GM18873 (cell line): Measurements from ENCODE around the gene ERLEC1.
"Not testable (repeated sequence)": the region's sequence is repeated elsewhere in the genome, so short reads cannot be mapped to it uniquely, and the experiment has no call there.

Experiments
- ATAC-seq: cut with Tn5 transposase; IDR thresholded peaks from one replicate; pipeline ENCODE4 v1.9.1; 2021; ENCODE audit warnings: mild to moderate bottlenecking, moderate library complexity, moderate number of reproducible peaks; ENCODE audit not compliant: unreplicated experiment, low FRiP score

ERLEC1 gene, protein sequence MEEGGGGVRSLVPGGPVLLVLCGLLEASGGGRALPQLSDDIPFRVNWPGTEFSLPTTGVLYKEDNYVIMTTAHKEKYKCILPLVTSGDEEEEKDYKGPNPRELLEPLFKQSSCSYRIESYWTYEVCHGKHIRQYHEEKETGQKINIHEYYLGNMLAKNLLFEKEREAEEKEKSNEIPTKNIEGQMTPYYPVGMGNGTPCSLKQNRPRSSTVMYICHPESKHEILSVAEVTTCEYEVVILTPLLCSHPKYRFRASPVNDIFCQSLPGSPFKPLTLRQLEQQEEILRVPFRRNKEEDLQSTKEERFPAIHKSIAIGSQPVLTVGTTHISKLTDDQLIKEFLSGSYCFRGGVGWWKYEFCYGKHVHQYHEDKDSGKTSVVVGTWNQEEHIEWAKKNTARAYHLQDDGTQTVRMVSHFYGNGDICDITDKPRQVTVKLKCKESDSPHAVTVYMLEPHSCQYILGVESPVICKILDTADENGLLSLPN

DNA sequence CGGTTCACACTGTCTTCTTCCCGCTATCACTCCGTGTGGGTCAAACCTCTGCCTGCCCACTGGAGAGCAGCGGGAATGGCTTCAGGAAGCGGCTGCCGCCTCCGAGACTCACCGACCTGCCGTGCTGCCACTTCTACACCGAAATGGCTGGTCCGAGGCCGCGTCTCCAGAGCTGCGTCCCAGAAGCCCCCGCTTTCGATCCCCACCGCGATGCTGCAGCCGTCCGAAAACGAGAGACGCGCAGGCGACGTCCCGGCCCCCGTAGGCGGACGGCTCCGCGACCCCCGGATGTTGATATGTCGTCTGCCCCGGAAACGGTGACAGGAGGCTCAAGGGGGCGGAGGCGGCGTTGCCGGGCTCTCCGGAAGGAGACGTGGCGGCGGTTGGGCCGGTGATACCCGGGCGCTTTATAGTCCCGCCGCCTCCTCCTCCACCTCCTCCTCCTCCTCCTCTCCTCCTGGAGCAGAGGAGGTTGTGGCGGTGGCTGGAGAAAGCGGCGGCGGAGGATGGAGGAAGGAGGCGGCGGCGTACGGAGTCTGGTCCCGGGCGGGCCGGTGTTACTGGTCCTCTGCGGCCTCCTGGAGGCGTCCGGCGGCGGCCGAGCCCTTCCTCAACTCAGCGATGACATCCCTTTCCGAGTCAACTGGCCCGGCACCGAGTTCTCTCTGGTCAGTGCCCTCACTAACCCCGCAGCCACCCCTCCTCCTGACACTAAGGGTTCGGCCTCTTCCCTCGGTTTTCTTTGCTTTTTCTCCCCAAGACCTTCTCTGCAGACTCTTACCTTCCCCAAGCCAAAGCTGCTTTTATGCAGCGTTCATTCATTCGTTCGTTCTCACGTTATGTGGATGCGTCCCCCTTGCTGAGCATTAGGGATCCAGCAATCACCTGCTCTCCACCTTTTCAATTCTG is at the start of gene ERLEC1, which contains the start of gene ASB3:
Gene ERLEC1, plus strand, starts transcription at position 340 of the 909 bp plus-strand sequence. Its CDS starts 167 bp downstream, at position 507.
Gene ASB3, minus strand, starts transcription at position 249 of the 909 bp plus-strand sequence. CDS start 21,381 bp downstream, outside the sequence.
- peak; percentile 96 for ATAC-seq

GRCh38 chr2:53737091-53737490 is 49.8 kb upstream of the ERLEC1 start:
- ATAC-seq, result no peak

GRCh38 chr2:53739032-53739431 is 47.8 kb upstream of the ERLEC1 start:
- ATAC-seq, result no peak

- no peak for ATAC-seq
Observed at GRCh38 chr2:53740170-53740569, 46.7 kb upstream of the ERLEC1 start.

GRCh38 chr2:53744395-53745065 is 42.3 kb upstream of the ERLEC1 start:
- ATAC-seq, result no peak

DNA sequence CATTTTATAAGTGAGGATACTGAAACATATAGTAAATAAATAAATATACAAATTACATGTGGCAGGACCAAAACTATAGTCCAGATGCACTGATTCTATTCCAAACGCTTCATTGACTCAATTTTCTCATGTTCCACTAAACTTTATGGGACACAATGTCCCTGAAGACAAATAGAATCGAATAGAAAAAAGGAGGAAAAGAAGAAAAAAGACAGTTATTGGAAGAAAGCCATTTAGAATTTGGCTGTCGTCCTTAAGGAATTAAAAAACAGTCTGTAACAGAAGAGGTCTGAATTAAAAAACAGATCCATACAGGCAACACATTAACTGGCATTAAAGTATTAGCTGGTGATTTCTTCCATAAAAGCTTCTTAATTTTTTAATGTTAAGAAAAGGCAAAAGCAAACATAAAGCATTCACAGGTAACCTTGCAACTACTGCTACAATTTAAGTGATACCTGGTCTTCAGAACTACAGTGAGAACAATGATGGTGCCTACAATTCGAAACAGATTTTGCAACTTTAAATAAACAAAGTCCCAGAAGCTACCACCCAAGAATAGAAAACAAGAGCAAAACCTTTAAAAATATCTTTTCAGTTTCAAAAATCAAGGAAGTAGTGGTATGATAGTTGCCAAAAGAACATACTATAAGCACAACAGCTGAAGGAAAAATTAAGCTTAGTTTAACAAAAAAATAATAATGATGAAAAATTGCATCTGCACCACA is 36.6 kb upstream of the ERLEC1 start:
- ATAC-seq, result no peak

- ATAC-seq, result peak; percentile 97
Observed at GRCh38 chr2:53751728-53752127, 35.1 kb upstream of the ERLEC1 start.

DNA sequence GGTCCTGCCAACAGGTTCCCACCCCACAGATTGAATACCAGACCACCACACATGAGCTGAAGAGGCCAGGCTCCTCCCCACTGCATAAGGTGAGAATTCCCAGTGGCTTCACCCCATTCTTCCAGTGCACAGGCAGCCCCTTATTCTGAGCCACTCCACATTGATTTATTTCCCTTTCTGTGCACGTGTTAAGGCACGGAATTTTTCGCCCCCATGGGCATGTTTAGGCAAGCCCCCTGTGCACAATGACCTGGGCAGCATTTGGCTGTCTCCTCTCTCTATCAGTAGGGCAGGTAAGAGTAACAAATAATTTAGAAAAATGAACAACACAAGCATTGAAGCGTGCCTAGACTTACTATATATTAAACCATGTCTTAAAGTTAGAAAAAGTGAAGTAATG is 34.5 kb upstream of the ERLEC1 start:
- ATAC-seq, result no peak

- no peak for ATAC-seq
Observed at GRCh38 chr2:53753041-53753440, 33.8 kb upstream of the ERLEC1 start.

DNA sequence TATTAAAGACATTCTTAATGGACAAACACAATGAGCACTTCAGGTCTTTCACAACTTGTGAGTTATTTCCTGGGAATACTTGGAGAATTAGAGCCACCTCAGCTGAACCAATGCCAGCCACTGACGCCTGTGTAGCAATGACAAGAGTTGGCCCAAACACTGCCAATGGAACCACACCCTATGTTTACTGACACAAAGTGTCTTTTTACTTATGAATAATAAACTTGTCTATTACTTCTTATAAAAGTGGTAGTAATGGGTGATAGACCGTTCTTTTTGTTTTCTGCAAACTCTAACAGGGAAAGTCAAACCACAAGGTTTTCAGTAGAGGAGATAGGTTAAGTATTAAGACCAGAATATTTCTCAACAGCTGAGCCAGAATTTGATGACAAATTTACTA is 31.7 kb upstream of the ERLEC1 start:
- ATAC-seq, result no peak

DNA sequence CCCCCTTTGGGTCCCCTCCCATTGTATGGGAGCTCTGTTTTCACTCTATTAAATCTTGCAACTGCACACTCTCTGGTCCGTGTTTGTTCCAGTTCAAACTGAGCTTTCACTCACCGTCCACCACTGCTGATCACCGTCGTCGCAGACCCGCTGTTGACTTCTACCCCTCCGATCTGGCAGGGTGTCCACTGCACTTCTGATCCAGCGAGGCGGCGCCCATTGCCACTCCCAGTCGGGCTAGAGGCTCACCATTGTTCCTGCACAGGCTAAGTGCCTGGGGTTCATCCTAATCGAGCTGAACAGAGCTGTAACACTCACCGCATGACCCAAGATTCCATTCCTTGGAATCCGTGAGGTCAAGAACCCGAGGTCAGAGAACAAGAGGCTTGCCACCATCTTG is 30.2 kb upstream of the ERLEC1 start:
- ATAC-seq, result no peak

DNA sequence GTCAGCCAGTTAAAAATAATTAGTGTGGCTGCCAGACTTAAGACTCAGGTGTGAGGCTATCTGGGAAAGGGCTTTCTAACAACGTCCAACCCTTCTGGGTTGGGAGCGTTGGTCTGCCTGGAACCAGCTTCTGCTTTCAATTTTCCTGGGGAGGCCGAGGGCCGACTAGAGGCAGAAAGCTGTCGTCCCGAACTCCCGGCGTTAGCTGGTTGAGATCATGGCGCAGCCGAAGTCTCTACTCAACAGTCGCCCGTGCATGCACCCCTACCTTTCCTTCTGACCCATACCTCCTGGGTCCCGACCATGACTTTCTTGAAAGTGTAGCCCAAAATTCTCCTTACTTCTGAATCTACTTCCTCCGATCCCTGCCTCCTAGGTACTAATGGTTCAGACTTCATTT is 29.6 kb upstream of the ERLEC1 start:
- ATAC-seq, result not testable (repeated sequence)

GRCh38 chr2:53765767-53766166 is 21.1 kb upstream of the ERLEC1 start:
- ATAC-seq, result no peak

GRCh38 chr2:53767405-53768241 is 19.2 kb upstream of the ERLEC1 start, which contains the start of gene CHAC2:
Gene CHAC2, plus strand, starts transcription at chr2:53767804. Its CDS starts 83 bp downstream, at chr2:53767887.
- peak; percentile 85 for ATAC-seq

- ATAC-seq, result peak; percentile 38
Observed at GRCh38 chr2:53768242-53768542, 18.7 kb upstream of the ERLEC1 start.

DNA sequence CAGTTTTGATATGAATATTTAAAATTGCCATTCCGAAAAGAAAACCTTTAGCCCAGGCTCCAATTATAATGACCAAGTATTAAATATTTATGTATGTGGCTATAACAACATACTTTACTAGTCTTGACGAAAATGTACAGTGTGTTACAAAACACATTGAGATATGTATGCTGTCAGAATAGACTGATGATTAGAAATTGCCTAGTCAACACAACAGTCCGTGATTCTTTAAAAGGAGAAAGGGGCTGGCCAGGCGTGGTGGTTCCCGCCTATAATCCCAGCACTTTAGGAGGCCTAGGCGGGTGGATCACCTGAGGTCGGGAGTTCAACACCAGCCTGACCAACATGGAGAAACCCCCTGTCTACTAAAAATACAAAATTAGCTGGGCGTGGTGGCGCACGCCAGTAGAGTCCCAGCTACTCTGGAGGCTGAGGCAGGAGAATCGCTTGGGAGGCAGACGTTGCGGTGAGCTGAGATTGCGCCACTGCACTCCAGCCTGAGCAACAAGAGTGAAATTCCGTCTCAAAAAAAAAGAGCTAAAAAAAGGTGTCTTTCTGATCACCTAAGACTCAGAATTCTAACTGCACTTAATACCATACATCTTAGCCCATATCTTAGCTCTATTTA is 17.4 kb upstream of the ERLEC1 start:
- no peak for ATAC-seq

DNA sequence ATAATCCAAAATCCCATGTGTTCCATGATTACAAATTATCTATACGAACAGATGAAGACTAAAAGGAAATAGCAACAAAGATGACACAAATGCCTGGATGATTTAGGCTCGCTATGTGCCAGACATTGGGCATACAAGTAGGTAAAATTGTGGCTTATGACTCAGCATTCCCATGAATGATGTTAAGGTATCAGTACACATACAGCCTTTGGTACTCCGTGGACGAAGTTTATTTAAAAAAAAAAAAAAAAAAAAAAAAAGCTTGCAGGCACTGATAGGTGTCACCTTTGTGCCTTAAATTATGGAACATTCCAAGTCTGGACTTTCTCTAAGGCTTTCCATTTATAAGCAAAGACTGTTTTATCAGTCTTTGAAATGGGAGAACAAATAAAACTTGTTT is 16.6 kb upstream of the ERLEC1 start:
- no peak for ATAC-seq

GRCh38 chr2:53777134-53777533 is 9.7 kb upstream of the ERLEC1 start:
- ATAC-seq, result no peak
